WTC11 (cell line): ENCODE results near the gene IRF3. TPM values are rescaled to one million over a fixed set of nuclear protein-coding genes. Genes with fewer than 3 reads are reported as not detected.

ENCODE experiments used
- ATAC-seq: fragments of 200-7000 bp; cut with Tn5 transposase; 2 replicates; pipeline ENCODE4 v1.10.0; 2021; ENCODE audit warnings: mild to moderate bottlenecking, moderate library complexity
- CTCF ChIA-PET: fragments of 300-600 bp; sonication (Branson Sonifier 250); formaldehyde crosslinking; loops from one replicate; lab custom pipeline; 2021; ENCODE audit warnings: antibody characterized with exemption; lab: Charles Lee
- POLR2A ChIA-PET: fragments of 350-600 bp; sonication (Branson Sonifier 250); formaldehyde crosslinking; loops from one replicate; lab custom pipeline; 2021; ENCODE audit warnings: antibody characterized with exemption; lab: Charles Lee
- DNase-seq: peaks from one replicate; pipeline ENCODE4 v3.0.0; 2021; ENCODE audit warnings: low spot score
- H3K27ac Mint-ChIP-seq: 2 replicates; pipeline ENCODE4 v1.8.0; 2021; ENCODE audit warnings: mixed read lengths
- H3K27me3 Mint-ChIP-seq: 2 replicates; pipeline ENCODE4 v1.8.0; 2021; ENCODE audit warnings: low read depth, mild to moderate bottlenecking, moderate library complexity, mixed read lengths
- H3K36me3 Mint-ChIP-seq: 2 replicates; pipeline ENCODE4 v1.8.0; 2021; ENCODE audit warnings: mixed read lengths
- H3K4me1 Mint-ChIP-seq: 2 replicates; pipeline ENCODE4 v1.8.0; 2022; ENCODE audit warnings: mixed read lengths
- H3K4me3 Mint-ChIP-seq: 2 replicates; pipeline ENCODE4 v1.8.0; 2021; ENCODE audit warnings: mild to moderate bottlenecking, moderate library complexity, mixed read lengths
- H3K9me3 Mint-ChIP-seq: 2 replicates; pipeline ENCODE4 v1.8.0; 2021; ENCODE audit warnings: mixed read lengths
- AFF4 ChIP-seq: sonication (generic); formaldehyde crosslinking; IDR thresholded peaks from 2 replicates; pipeline ENCODE4 v1.8.1; 2023; ENCODE audit warnings: mild to moderate bottlenecking, missing genetic modification reagents, borderline replicate concordance
- GABPB1 ChIP-seq: sonication (generic); formaldehyde crosslinking; IDR thresholded peaks from 2 replicates; pipeline ENCODE4 v1.8.1; 2023; ENCODE audit warnings: mild to moderate bottlenecking, missing genetic modification reagents
- GTF2I ChIP-seq: fragments of 250-450 bp; sonication (Bioruptor Pico); conservative IDR thresholded peaks from 2 replicates; pipeline ENCODE4 v1.4.0; 2021; ENCODE audit warnings: mild to moderate bottlenecking
- JAZF1 ChIP-seq: fragments of 250-450 bp; sonication (Bioruptor Pico); IDR thresholded peaks from 2 replicates; pipeline ENCODE4 v1.9.0; 2021; ENCODE audit warnings: moderate library complexity, mild to moderate bottlenecking, inconsistent platforms
- NFE2L1 ChIP-seq: sonication (generic); formaldehyde crosslinking; IDR thresholded peaks from 2 replicates; pipeline ENCODE4 v1.8.1; 2023; ENCODE audit warnings: missing genetic modification reagents
- NR3C1 ChIP-seq: sonication (generic); formaldehyde crosslinking; conservative IDR thresholded peaks from 2 replicates; pipeline ENCODE4 v1.8.1; 2023; ENCODE audit warnings: low read depth, mild to moderate bottlenecking, missing genetic modification reagents
- SMAD3 ChIP-seq: sonication (generic); formaldehyde crosslinking; IDR thresholded peaks from 2 replicates; pipeline ENCODE4 v1.8.0; 2022; ENCODE audit warnings: missing genetic modification reagents, mild to moderate bottlenecking, borderline replicate concordance
- SMAD4 ChIP-seq: sonication (generic); formaldehyde crosslinking; IDR thresholded peaks from 2 replicates; pipeline ENCODE4 v1.8.0; 2022; ENCODE audit warnings: mild to moderate bottlenecking, missing genetic modification reagents
- SP1 ChIP-seq: sonication (generic); formaldehyde crosslinking; conservative IDR thresholded peaks from 2 replicates; pipeline ENCODE4 v1.8.1; 2022; ENCODE audit warnings: missing genetic modification reagents
- STAT6 ChIP-seq: sonication (generic); formaldehyde crosslinking; conservative IDR thresholded peaks from 2 replicates; pipeline ENCODE4 v1.8.1; 2023; ENCODE audit warnings: mild to moderate bottlenecking, low read depth, missing genetic modification reagents, moderate library complexity
- ZNF317 ChIP-seq: sonication (generic); formaldehyde crosslinking; IDR thresholded peaks from 2 replicates; pipeline ENCODE4 v1.8.1; 2023; ENCODE audit warnings: low read depth, mild to moderate bottlenecking, moderate library complexity, missing genetic modification reagents, borderline replicate concordance
- ZNF416 ChIP-seq: fragments of 250-450 bp; sonication (Bioruptor Pico); IDR thresholded peaks from 2 replicates; pipeline ENCODE4 v1.9.0; 2021; ENCODE audit warnings: mild to moderate bottlenecking, inconsistent platforms
- total RNA-seq: library from RNA; stranded (reverse); gene quantifications from 3 replicates; pipeline ENCODE4 v1.2.3, GENCODE V29; 2021
- TF ChIP-seq, protein P1 (sequence below): sonication (generic); formaldehyde crosslinking; IDR thresholded peaks from 2 replicates; pipeline ENCODE4 v1.8.1; 2022; ENCODE audit warnings: missing genetic modification reagents, borderline replicate concordance

Gene IRF3
- total RNA-seq, 1 experiment from 2014 or later: 165 TPM

GRCh38 chr19:49679771-49680413, 14.2 kb upstream of the IRF3 start (continued):
- no peak for TF ChIP-seq SMAD4
- TF ChIP-seq STAT6 (CRISPR knock-in tag): no peak
- TF ChIP-seq, protein P1, sequence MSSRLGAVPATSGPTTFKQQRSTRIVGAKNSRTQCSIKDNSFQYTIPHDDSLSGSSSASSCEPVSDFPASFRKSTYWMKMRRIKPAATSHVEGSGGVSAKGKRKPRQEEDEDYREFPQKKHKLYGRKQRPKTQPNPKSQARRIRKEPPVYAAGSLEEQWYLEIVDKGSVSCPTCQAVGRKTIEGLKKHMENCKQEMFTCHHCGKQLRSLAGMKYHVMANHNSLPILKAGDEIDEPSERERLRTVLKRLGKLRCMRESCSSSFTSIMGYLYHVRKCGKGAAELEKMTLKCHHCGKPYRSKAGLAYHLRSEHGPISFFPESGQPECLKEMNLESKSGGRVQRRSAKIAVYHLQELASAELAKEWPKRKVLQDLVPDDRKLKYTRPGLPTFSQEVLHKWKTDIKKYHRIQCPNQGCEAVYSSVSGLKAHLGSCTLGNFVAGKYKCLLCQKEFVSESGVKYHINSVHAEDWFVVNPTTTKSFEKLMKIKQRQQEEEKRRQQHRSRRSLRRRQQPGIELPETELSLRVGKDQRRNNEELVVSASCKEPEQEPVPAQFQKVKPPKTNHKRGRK: no peak
- TF ChIP-seq SP1 (CRISPR knock-in tag): no peak

DNA sequence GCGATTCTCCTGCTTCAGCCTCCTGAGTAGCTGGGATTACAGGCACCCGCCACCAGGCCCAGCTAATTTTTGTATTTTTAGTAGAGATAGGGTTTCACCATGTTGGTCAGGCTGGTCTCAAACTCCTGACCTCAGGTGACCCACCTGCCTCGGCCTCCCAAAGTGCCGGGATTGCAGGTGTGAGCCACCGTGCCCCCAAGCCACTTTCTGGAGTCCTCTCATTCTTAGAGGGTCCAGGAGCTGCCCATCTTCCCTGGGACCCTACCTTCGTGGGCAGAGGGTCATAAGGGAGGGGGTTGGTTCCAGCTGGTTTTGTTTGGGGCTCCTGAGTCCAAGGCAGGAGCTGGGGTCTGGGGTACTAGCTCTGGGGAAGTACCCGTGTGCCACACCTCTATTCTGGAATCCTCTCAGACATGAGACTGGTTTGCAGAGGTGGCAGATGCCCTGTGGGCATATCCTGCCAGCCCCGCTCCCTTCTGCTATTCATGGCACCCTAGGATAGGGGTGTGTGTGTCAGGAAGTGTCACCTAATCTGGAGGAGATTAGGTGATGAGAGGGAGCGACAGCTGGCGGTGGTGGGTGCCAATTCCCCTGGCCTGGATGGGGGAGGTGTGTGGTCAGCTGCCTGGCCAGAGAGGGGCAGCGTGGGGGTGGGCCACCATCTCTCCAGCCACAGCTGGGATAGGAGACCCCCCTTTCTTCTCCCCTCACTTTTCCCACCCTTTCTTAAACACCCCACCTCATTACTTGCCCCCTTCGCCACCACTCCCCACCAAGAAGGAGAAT, 13.5 kb upstream of the IRF3 start:
- ATAC-seq: no peak
- TF ChIP-seq JAZF1 (CRISPR knock-in tag): no peak
- TF ChIP-seq ZNF416 (CRISPR knock-in tag): no peak
- TF ChIP-seq, protein P1: no peak
- no peak for TF ChIP-seq NFE2L1 (CRISPR knock-in tag)
- TF ChIP-seq GABPB1 (CRISPR knock-in tag): no peak
- TF ChIP-seq AFF4: no peak
- no peak for TF ChIP-seq NR3C1 (CRISPR knock-in tag)
- TF ChIP-seq ZNF317 (CRISPR knock-in tag): no peak
- TF ChIP-seq SMAD3: no peak
- no peak for TF ChIP-seq STAT6 (CRISPR knock-in tag)
- TF ChIP-seq GTF2I (CRISPR knock-in tag): no peak
- Mint-ChIP-seq H3K36me3 (peaks cover 28% of the 10 kb centered on the region), H3K27me3 (no peaks in the 10 kb centered on the region), H3K9me3 (no peaks in the 10 kb centered on the region), H3K4me1 (peaks cover 30% of the 10 kb centered on the region), H3K4me3 (peak overlapping the region; percentile 88), H3K27ac (no peak overlapping the region)
- no peak for DNase-seq
- CTCF ChIA-PET: interaction anchor here (0.6 to 10.7 kb wide), 7 partner anchors 10 to 413 kb away, joined by 3 to 108 read pairs (median 12); partner anchors contain the start of genes ADM5, BCL2L12, CPT1C and IRF3
- POLR2A ChIA-PET: interaction anchor here (0.5 to 2.0 kb wide), 3 partner anchors 11 to 180 kb away, joined by 4 to 6 read pairs (median 6); partner anchors contain the start of genes CPT1C and RRAS
